ENCODE measurements around the gene PSMD13.
A peak's percentile ranks its signal among the peaks of the same experiment; 100 is the strongest.

The PSMD13 gene

DNA sequence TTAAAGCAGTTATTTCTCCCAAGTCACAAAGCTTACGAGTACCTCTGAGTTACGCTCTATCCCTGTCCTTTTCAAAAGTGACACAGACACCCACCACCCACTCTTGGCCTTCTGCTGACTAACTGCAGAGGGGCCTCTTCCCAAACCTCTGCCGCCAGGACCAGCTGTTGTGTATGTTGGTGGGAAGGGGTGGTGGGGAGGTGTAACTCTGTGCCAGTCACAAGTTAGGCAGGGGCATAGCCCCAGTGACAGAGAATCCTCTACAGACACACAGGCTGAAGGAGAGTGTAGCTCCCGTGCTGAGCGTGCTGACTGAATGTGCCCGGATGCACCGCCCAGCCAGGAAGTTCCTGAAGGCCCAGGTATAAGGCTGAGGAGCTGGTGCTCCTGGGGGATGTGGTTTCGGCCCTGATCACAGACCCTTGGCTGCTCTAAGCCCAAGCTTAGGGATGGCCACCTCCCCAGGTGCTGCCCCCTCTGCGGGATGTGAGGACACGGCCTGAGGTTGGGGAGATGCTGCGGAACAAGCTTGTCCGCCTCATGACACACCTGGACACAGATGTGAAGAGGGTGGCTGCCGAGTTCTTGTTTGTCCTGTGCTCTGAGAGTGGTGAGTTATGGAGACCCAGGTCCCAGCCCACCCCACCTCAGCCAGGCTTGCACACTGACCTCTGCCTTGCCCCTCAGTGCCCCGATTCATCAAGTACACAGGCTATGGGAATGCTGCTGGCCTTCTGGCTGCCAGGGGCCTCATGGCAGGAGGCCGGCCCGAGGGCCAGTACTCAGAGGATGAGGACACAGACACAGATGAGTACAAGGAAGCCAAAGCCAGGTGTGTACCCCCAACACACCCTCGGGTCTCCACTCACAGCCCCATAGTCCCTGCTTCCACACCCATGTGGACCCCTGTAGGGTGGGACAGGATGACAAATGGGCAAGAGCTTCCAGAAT lies 24.4 kb upstream of the PSMD13 start:
- Histone ChIP-seq H2BK120ac (ENCODE audit: low read depth, low read length) (no peak overlapping the region), H3K27ac (ENCODE audit: low read depth, low read length) (no peak overlapping the region), H3K79me2 (ENCODE audit: control insufficient read depth, insufficient read depth, low read length) (peaks cover 22% of the 10 kb centered on the region), H3K4me1 (ENCODE audit: control insufficient read depth, low read depth, low read length) (peaks cover 6% of the 10 kb centered on the region), H4K8ac (ENCODE audit: low read depth, low read length) (no peak overlapping the region), H3K79me1 (ENCODE audit: low read length) (peaks cover 31% of the 10 kb centered on the region), H3K18ac (ENCODE audit: low read length) (no peak overlapping the region), H2BK15ac (replicated peaks; ENCODE audit: low read depth) (no peak overlapping the region), H3K4me2 (ENCODE audit: low read length) (no peak overlapping the region), H4K5ac (ENCODE audit: low read length) (no peak overlapping the region), H3K4ac (ENCODE audit: low read depth, low read length) (no peak overlapping the region), H3K56ac (ENCODE audit: low read length) (no peak overlapping the region), H2BK5ac (ENCODE audit: low read length) (no peak overlapping the region), H3K27me3 (ENCODE audit: insufficient read depth, low read length, poor library complexity) (no peaks in the 10 kb centered on the region), H3K36me3 (ENCODE audit: control insufficient read depth, insufficient read depth, low read length) (peaks cover 25% of the 10 kb centered on the region), H3K23ac (ENCODE audit: low read length) (no peak overlapping the region), H3K4me3 (ENCODE audit: low read length) (no peak overlapping the region), H2AK5ac (ENCODE audit: low read length) (no peak overlapping the region), H3K9ac (ENCODE audit: low read length) (no peak overlapping the region)
- no peak for DNase-seq
- WGBS (ENCODE audit: extremely low coverage, insufficient coverage, low lambda C conversion rate) = no CpG with 5 or more reads among the region's 17 CpGs

DNA sequence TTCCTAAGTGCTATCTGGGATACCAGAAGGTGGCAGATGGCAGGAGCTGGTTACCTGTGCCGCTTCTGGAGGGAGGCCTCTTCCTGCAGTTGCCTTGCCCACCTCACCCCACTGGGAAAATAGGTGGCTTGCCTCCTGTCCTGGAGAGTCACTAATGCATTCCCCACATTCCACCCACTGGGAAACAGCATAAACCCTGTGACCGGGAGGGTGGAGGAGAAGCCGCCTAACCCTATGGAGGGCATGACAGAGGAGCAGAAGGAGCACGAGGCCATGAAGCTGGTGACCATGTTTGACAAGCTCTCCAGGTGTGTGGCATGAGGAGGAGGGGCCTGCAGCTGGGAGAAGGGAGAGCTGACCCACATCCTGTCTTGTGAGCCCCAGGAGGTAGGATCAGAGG lies 23.7 kb upstream of the PSMD13 start:
- H3K27me3 ChIP-seq (ENCODE audit: insufficient read depth, low read length, poor library complexity) = no peaks in the 10 kb centered on the region
- no peak overlapping the region for H2BK15ac ChIP-seq (replicated peaks; ENCODE audit: low read depth)
- DNase-seq = peak; percentile 15
- peaks cover 25% of the 10 kb centered on the region for H3K36me3 ChIP-seq (ENCODE audit: control insufficient read depth, insufficient read depth, low read length)
- H3K27ac ChIP-seq (ENCODE audit: low read depth, low read length) = no peak overlapping the region
- no peak overlapping the region for H3K4me3 ChIP-seq (ENCODE audit: low read length)
- no peak overlapping the region for H4K5ac ChIP-seq (ENCODE audit: low read length)
- H2BK120ac ChIP-seq (ENCODE audit: low read depth, low read length) = no peak overlapping the region
- no peak overlapping the region for H4K8ac ChIP-seq (ENCODE audit: low read depth, low read length)
- no peak overlapping the region for H3K23ac ChIP-seq (ENCODE audit: low read length)
- H3K18ac ChIP-seq (ENCODE audit: low read length) = no peak overlapping the region
- peaks cover 6% of the 10 kb centered on the region for H3K4me1 ChIP-seq (ENCODE audit: control insufficient read depth, low read depth, low read length)
- no peak overlapping the region for H2BK5ac ChIP-seq (ENCODE audit: low read length)
- H3K56ac ChIP-seq (ENCODE audit: low read length) = no peak overlapping the region
- no peak overlapping the region for H3K4ac ChIP-seq (ENCODE audit: low read depth, low read length)
- no CpG with 5 or more reads among the region's 4 CpGs for WGBS (ENCODE audit: extremely low coverage, insufficient coverage, low lambda C conversion rate)
- no peak overlapping the region for H3K9ac ChIP-seq (ENCODE audit: low read length)
- H3K79me1 ChIP-seq (ENCODE audit: low read length) = peaks cover 29% of the 10 kb centered on the region
- no peak overlapping the region for H2AK5ac ChIP-seq (ENCODE audit: low read length)
- peaks cover 22% of the 10 kb centered on the region for H3K79me2 ChIP-seq (ENCODE audit: control insufficient read depth, insufficient read depth, low read length)
- H3K4me2 ChIP-seq (ENCODE audit: low read length) = no peak overlapping the region

GRCh38 chr11:214083-214482 lies 22.7 kb upstream of the PSMD13 start:
- H2BK5ac ChIP-seq (ENCODE audit: low read length) = no peak overlapping the region
- H3K56ac ChIP-seq (ENCODE audit: low read length) = no peak overlapping the region
- no peak overlapping the region for H2BK15ac ChIP-seq (replicated peaks; ENCODE audit: low read depth)
- H3K79me2 ChIP-seq (ENCODE audit: control insufficient read depth, insufficient read depth, low read length) = peaks cover 18% of the 10 kb centered on the region
- H3K18ac ChIP-seq (ENCODE audit: low read length) = no peak overlapping the region
- H3K4me2 ChIP-seq (ENCODE audit: low read length) = no peak overlapping the region
- H3K79me1 ChIP-seq (ENCODE audit: low read length) = peaks cover 26% of the 10 kb centered on the region
- no peak overlapping the region for H4K8ac ChIP-seq (ENCODE audit: low read depth, low read length)
- H3K23ac ChIP-seq (ENCODE audit: low read length) = no peak overlapping the region
- H3K27ac ChIP-seq (ENCODE audit: low read depth, low read length) = no peak overlapping the region
- no peak overlapping the region for H3K4me3 ChIP-seq (ENCODE audit: low read length)
- H3K4me1 ChIP-seq (ENCODE audit: control insufficient read depth, low read depth, low read length) = peaks cover 6% of the 10 kb centered on the region
- no peaks in the 10 kb centered on the region for H3K27me3 ChIP-seq (ENCODE audit: insufficient read depth, low read length, poor library complexity)
- H4K5ac ChIP-seq (ENCODE audit: low read length) = no peak overlapping the region
- H2BK120ac ChIP-seq (ENCODE audit: low read depth, low read length) = no peak overlapping the region
- no peak for DNase-seq
- no peak overlapping the region for H2AK5ac ChIP-seq (ENCODE audit: low read length)
- no peak overlapping the region for H3K4ac ChIP-seq (ENCODE audit: low read depth, low read length)
- H3K36me3 ChIP-seq (ENCODE audit: control insufficient read depth, insufficient read depth, low read length) = peaks cover 25% of the 10 kb centered on the region
- no peak overlapping the region for H3K9ac ChIP-seq (ENCODE audit: low read length)
- WGBS (ENCODE audit: extremely low coverage, insufficient coverage, low lambda C conversion rate) = no CpG with 5 or more reads among the region's 7 CpGs

GRCh38 chr11:215581-216037 lies 21.2 kb upstream of the PSMD13 start:
- Histone ChIP-seq H4K5ac (ENCODE audit: low read length) (no peak overlapping the region), H2BK15ac (replicated peaks; ENCODE audit: low read depth) (no peak overlapping the region), H3K9ac (ENCODE audit: low read length) (no peak overlapping the region), H3K56ac (ENCODE audit: low read length) (no peak overlapping the region), H3K36me3 (ENCODE audit: control insufficient read depth, insufficient read depth, low read length) (peaks cover 21% of the 10 kb centered on the region), H2AK5ac (ENCODE audit: low read length) (no peak overlapping the region), H3K4me1 (ENCODE audit: control insufficient read depth, low read depth, low read length) (no peaks in the 10 kb centered on the region), H2BK5ac (ENCODE audit: low read length) (no peak overlapping the region), H3K4me3 (ENCODE audit: low read length) (no peak overlapping the region), H3K23ac (ENCODE audit: low read length) (no peak overlapping the region), H3K4me2 (ENCODE audit: low read length) (no peak overlapping the region), H2BK120ac (ENCODE audit: low read depth, low read length) (no peak overlapping the region), H3K79me2 (ENCODE audit: control insufficient read depth, insufficient read depth, low read length) (peaks cover 3% of the 10 kb centered on the region), H3K27me3 (ENCODE audit: insufficient read depth, low read length, poor library complexity) (no peaks in the 10 kb centered on the region), H4K8ac (ENCODE audit: low read depth, low read length) (no peak overlapping the region), H3K79me1 (ENCODE audit: low read length) (peaks cover 11% of the 10 kb centered on the region), H3K4ac (ENCODE audit: low read depth, low read length) (no peak overlapping the region), H3K18ac (ENCODE audit: low read length) (no peak overlapping the region), H3K27ac (ENCODE audit: low read depth, low read length) (no peak overlapping the region)
- WGBS (ENCODE audit: extremely low coverage, insufficient coverage, low lambda C conversion rate) = no CpG with 5 or more reads among the region's 4 CpGs
- peak; percentile 16 for DNase-seq

GRCh38 chr11:216081-216974 lies 20.4 kb upstream of the PSMD13 start:
- Histone ChIP-seq H3K79me2 (ENCODE audit: control insufficient read depth, insufficient read depth, low read length) (no peaks in the 10 kb centered on the region), H2AK5ac (ENCODE audit: low read length) (no peak overlapping the region), H3K79me1 (ENCODE audit: low read length) (peaks cover 5% of the 10 kb centered on the region), H2BK15ac (replicated peaks; ENCODE audit: low read depth) (no peak overlapping the region), H3K56ac (ENCODE audit: low read length) (no peak overlapping the region), H3K23ac (ENCODE audit: low read length) (no peak overlapping the region), H3K4me2 (ENCODE audit: low read length) (no peak overlapping the region), H3K18ac (ENCODE audit: low read length) (no peak overlapping the region), H3K27ac (ENCODE audit: low read depth, low read length) (no peak overlapping the region), H3K4me1 (ENCODE audit: control insufficient read depth, low read depth, low read length) (no peaks in the 10 kb centered on the region), H4K5ac (ENCODE audit: low read length) (no peak overlapping the region), H3K4ac (ENCODE audit: low read depth, low read length) (no peak overlapping the region), H2BK120ac (ENCODE audit: low read depth, low read length) (no peak overlapping the region), H3K4me3 (ENCODE audit: low read length) (no peak overlapping the region), H3K27me3 (ENCODE audit: insufficient read depth, low read length, poor library complexity) (no peaks in the 10 kb centered on the region), H4K8ac (ENCODE audit: low read depth, low read length) (no peak overlapping the region), H3K36me3 (ENCODE audit: control insufficient read depth, insufficient read depth, low read length) (peaks cover 18% of the 10 kb centered on the region), H3K9ac (ENCODE audit: low read length) (no peak overlapping the region), H2BK5ac (ENCODE audit: low read length) (no peak overlapping the region)
- DNase-seq = no peak
- no CpG with 5 or more reads among the region's 11 CpGs for WGBS (ENCODE audit: extremely low coverage, insufficient coverage, low lambda C conversion rate)

Measured in mesendoderm (in vitro differentiated cells).